HL-60 (cell line): Measurements from ENCODE around the gene LONRF3.

Experiments used
- CTCF ChIP-seq: IDR thresholded peaks from one replicate; pipeline ENCODE4 v1.5.1; 2011; ENCODE audit warnings: low read length, control low read depth, inconsistent platforms; ENCODE audit not compliant: insufficient read depth
- POLR2AphosphoS5 ChIP-seq: IDR thresholded peaks from 2 replicates; pipeline ENCODE4 v1.6.1; 2012; ENCODE audit warnings: low read depth
- REST ChIP-seq: IDR thresholded peaks from 2 replicates; pipeline ENCODE4 v1.6.1; 2012; ENCODE audit warnings: low read depth; ENCODE audit not compliant: insufficient replicate concordance

- TF ChIP-seq REST, result no peak
- no peak for TF ChIP-seq CTCF
- TF ChIP-seq POLR2AphosphoS5, result no peak
Measured at GRCh38 chrX:118963159-118963558, 11.3 kb upstream of the LONRF3 start.
